WTC11 (cell line): ENCODE results near the gene DOCK7.

Experiments used
- JUN ChIP-seq: sonication (generic); formaldehyde crosslinking; IDR thresholded peaks from 2 replicates; pipeline ENCODE4 v1.8.0; 2023; ENCODE audit warnings: mild to moderate bottlenecking, missing genetic modification reagents
- KAT7 ChIP-seq: sonication (generic); formaldehyde crosslinking; IDR thresholded peaks from 2 replicates; pipeline ENCODE4 v1.8.1; 2023; ENCODE audit warnings: missing genetic modification reagents, mild to moderate bottlenecking, borderline replicate concordance
- ZNF121 ChIP-seq: sonication (generic); formaldehyde crosslinking; IDR thresholded peaks from 2 replicates; pipeline ENCODE4 v1.8.0; 2023; ENCODE audit warnings: missing genetic modification reagents
- TF ChIP-seq, protein P1 (sequence below): fragments of 200-600 bp; IDR thresholded peaks from 2 replicates; pipeline ENCODE4 v1.8.0; 2022; ENCODE audit warnings: antibody characterized with exemption
- TF ChIP-seq, protein P2 (sequence below): sonication (generic); formaldehyde crosslinking; conservative IDR thresholded peaks from 2 replicates; pipeline ENCODE4 v1.8.1; 2022; ENCODE audit warnings: mild to moderate bottlenecking, missing genetic modification reagents
- TF ChIP-seq, protein P3 (sequence below): fragments of 250-450 bp; sonication (Bioruptor Pico); IDR thresholded peaks from 2 replicates; pipeline ENCODE4 v1.8.0; 2021; ENCODE audit warnings: mild to moderate bottlenecking
- TF ChIP-seq, protein P4 (sequence below): sonication (generic); formaldehyde crosslinking; IDR thresholded peaks from 2 replicates; pipeline ENCODE4 v1.8.1; 2023; ENCODE audit warnings: mild to moderate bottlenecking, missing genetic modification reagents, moderate library complexity
- TF ChIP-seq, protein P5 (sequence below): sonication (generic); formaldehyde crosslinking; IDR thresholded peaks from 2 replicates; pipeline ENCODE4 v1.8.1; 2022; ENCODE audit warnings: low read depth, mild to moderate bottlenecking, moderate library complexity, missing genetic modification reagents, borderline replicate concordance

DNA sequence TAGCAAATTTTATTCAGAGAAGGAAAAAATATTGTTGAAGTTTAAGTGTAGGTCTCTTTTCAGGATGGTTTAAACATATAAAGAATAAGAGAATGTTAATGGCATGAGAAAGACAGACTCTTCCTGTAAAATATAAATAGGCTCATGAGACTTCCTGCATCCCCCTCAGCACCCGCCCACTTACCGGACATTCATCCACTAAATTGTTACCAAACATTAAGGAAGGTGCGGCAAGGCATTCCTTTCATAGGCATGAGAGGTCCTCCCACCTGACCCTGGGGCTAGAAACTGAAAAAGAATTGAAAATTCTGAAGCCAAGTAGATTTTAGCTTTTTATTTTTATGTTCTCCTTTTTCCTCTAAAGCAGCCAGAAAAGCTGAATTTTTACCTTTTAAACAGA lies 261.9 kb downstream of the DOCK7 start:
- TF ChIP-seq JUN (CRISPR knock-in tag) (no peak), ZNF121 (no peak), KAT7 (CRISPR knock-in tag) (no peak)
- TF ChIP-seq, protein P1, sequence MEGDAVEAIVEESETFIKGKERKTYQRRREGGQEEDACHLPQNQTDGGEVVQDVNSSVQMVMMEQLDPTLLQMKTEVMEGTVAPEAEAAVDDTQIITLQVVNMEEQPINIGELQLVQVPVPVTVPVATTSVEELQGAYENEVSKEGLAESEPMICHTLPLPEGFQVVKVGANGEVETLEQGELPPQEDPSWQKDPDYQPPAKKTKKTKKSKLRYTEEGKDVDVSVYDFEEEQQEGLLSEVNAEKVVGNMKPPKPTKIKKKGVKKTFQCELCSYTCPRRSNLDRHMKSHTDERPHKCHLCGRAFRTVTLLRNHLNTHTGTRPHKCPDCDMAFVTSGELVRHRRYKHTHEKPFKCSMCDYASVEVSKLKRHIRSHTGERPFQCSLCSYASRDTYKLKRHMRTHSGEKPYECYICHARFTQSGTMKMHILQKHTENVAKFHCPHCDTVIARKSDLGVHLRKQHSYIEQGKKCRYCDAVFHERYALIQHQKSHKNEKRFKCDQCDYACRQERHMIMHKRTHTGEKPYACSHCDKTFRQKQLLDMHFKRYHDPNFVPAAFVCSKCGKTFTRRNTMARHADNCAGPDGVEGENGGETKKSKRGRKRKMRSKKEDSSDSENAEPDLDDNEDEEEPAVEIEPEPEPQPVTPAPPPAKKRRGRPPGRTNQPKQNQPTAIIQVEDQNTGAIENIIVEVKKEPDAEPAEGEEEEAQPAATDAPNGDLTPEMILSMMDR = no peak
- TF ChIP-seq, protein P2, sequence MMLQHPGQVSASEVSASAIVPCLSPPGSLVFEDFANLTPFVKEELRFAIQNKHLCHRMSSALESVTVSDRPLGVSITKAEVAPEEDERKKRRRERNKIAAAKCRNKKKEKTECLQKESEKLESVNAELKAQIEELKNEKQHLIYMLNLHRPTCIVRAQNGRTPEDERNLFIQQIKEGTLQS (CRISPR knock-in tag) = no peak
- TF ChIP-seq, protein P3, sequence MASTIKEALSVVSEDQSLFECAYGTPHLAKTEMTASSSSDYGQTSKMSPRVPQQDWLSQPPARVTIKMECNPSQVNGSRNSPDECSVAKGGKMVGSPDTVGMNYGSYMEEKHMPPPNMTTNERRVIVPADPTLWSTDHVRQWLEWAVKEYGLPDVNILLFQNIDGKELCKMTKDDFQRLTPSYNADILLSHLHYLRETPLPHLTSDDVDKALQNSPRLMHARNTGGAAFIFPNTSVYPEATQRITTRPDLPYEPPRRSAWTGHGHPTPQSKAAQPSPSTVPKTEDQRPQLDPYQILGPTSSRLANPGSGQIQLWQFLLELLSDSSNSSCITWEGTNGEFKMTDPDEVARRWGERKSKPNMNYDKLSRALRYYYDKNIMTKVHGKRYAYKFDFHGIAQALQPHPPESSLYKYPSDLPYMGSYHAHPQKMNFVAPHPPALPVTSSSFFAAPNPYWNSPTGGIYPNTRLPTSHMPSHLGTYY = no peak
- TF ChIP-seq, protein P4, sequence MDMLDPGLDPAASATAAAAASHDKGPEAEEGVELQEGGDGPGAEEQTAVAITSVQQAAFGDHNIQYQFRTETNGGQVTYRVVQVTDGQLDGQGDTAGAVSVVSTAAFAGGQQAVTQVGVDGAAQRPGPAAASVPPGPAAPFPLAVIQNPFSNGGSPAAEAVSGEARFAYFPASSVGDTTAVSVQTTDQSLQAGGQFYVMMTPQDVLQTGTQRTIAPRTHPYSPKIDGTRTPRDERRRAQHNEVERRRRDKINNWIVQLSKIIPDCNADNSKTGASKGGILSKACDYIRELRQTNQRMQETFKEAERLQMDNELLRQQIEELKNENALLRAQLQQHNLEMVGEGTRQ (CRISPR knock-in tag) = no peak
- TF ChIP-seq, protein P5, sequence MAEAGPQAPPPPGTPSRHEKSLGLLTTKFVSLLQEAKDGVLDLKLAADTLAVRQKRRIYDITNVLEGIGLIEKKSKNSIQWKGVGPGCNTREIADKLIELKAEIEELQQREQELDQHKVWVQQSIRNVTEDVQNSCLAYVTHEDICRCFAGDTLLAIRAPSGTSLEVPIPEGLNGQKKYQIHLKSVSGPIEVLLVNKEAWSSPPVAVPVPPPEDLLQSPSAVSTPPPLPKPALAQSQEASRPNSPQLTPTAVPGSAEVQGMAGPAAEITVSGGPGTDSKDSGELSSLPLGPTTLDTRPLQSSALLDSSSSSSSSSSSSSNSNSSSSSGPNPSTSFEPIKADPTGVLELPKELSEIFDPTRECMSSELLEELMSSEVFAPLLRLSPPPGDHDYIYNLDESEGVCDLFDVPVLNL (CRISPR knock-in tag) = no peak
